Iris pigment epithelial cell (primary cell): ENCODE measurements around the gene CCR8.

Experiments used
- DNase-seq: peaks from one replicate; pipeline ENCODE4 v3.0.0-alpha.2; 2011; ENCODE audit warnings: low read depth

CCR8 gene

GRCh38 chr3:39329493-39329892 is at the start of gene CCR8:
CCR8 (plus strand) TSS chr3:39329709; CDS start chr3:39332332, 2,623 bp downstream.
- no peak for DNase-seq

DNA sequence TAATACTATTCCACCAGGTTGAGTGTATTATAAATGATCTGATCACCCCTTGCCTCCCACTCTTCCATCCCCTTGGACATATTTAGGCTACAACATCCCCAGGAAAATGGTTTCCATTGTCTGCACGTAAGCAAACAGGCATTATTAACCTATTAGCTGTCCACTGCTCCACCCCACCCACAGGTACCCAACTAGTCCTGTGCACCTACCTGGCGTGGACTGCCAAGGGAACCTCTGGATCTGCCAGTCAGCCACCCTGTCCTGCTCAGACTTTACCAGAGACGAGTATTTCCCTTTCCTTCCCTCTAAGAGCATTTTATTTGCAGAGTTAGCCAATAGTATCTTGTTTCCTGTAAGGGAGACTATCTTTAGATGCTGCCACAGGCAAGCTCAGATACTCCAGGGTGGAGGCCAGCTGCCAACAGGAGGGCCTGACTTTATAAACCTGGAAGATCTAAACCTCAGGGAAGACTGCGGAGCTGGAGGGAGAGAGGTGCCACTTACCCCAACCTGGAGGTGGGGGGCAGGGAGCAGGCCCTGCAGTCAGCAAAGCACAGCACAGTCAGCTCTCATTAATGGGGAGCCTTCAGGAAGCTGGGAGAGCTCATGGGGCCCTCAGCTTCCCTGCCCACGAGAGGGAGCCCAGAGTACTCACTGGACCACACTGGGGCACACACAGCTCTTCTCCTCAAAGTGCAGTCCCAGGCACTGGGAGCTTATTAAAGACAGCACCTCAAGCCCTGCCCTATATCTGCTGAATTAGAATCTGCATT is 49.6 kb upstream of the CCR8 start, which contains the start of gene CX3CR1:
CX3CR1 (minus strand) TSS at position 292 of the 773 bp plus-strand sequence. CDS start 13,527 bp downstream, outside the sequence.
- no peak for DNase-seq

- DNase-seq: no peak
Measured at GRCh38 chr3:39280571-39280970, 48.9 kb upstream of the CCR8 start.

DNA sequence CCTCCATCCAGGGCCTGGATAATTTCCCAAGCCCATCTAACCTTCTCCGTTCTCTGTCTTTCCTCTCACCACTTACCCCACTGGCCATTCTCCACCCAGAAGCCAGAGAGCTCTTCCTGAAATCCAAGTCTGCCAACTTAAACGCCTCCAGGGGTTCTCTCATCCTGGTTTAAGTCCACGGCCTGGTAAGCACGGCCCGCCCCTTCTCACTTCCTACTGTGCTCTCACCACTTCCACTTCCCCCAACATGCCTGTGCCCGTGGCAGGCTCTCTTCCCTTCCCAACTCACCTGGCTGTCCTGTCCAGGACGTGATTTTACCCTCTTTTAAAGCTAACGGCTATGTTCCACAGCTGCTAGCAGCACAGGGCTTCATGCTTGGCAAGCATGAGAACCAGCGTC is 48.0 kb upstream of the CCR8 start:
- no peak for DNase-seq

GRCh38 chr3:39282057-39282456 is 47.5 kb upstream of the CCR8 start:
- no peak for DNase-seq

GRCh38 chr3:39284457-39284881 is 45.0 kb upstream of the CCR8 start:
- no peak for DNase-seq

GRCh38 chr3:39285332-39285731 is 44.2 kb upstream of the CCR8 start:
- DNase-seq: no peak

DNA sequence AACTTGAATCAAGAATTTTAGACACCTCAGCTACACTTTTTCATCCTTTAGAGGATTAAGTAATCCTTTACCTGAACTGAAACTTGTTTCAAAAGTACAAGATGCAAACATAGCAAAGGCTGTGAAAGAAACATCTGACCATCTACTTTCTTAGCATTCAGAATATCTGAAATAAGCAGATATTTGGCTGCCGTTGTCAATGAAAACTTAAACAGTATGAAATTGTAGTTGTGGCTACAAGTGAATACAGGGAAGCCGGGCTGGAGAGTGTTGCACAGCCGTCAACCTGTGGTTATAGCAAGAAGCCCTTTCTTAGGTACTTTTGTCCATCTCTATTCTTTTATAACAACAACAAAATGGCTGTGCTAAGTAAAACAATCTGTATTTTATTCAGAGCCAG is 42.7 kb upstream of the CCR8 start:
- DNase-seq: no peak

- no peak for DNase-seq
Measured at GRCh38 chr3:39287216-39288164, 42.0 kb upstream of the CCR8 start.

GRCh38 chr3:39288300-39288808 is 41.2 kb upstream of the CCR8 start:
- DNase-seq: peak; percentile 75

GRCh38 chr3:39289107-39289506 is 40.4 kb upstream of the CCR8 start:
- no peak for DNase-seq

DNA sequence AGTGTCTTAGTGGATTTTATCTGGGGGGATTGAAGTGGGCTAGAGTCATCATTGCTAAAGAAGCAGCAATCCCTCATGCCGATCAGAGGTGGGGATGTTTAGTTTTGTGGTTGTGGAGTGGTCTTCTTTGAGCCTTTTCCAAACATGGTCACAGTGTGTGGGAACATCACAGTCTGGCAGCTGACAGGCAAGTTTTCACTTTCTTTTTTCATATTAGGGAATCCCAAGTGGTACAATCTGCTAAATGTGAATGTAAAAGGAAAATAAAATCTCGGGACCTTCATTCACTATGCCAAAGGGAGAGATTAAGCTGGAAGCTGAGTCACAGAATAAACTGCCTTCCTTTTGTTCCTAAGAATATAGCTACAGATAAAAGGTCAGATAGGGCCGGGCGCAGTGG is 39.3 kb upstream of the CCR8 start:
- DNase-seq: no peak

- peak; percentile 31 for DNase-seq
Measured at GRCh38 chr3:39291903-39292329, 37.6 kb upstream of the CCR8 start.

DNA sequence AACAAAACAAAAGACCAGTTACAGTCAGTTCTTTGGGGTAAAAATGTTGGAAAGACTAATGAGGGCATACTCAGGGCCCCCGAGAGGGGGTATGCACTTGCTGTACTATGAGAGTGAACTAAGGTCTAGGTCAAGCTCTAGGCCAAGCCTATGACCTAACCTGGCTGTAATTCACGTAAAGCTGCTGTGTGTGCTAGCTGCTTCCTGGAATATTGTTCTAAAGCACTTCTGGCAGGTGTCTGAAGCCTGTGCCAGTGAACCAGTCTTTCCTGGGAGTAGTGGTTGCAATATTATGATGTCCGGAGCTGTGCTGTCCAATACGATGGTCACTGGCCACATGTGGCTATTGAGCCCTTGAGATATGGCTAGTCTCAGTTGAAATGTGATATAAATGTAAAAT is 36.5 kb upstream of the CCR8 start:
- DNase-seq: no peak

GRCh38 chr3:39294446-39295183 is 34.9 kb upstream of the CCR8 start:
- no peak for DNase-seq

DNA sequence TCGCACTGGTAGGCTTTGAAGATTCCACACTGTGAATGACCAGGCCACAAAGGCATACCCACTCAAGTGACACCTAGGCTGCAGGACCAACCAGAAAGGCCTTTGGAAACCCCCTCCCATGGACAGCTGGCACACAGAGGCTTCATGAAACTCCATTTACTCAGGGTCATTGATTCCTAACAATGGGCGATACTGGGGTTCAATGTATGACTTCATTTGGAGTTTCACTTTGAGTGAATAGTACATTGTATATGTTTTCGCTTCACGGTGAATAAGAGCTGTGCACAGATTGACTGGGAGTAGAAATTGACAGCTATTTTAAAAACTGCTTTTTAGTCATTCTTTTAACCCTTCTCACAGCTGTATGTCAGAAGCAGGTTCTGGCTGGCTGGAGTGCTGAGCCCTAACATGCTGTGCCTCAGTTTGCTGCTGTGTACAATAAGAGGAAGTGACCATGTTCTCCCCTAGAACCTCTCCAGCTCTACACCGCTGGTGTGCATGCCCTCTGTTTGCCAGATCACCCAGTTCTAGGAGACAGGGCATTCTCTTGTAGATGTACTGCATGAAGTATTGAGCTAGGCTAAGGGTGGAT is 34.2 kb upstream of the CCR8 start:
- no peak for DNase-seq

DNA sequence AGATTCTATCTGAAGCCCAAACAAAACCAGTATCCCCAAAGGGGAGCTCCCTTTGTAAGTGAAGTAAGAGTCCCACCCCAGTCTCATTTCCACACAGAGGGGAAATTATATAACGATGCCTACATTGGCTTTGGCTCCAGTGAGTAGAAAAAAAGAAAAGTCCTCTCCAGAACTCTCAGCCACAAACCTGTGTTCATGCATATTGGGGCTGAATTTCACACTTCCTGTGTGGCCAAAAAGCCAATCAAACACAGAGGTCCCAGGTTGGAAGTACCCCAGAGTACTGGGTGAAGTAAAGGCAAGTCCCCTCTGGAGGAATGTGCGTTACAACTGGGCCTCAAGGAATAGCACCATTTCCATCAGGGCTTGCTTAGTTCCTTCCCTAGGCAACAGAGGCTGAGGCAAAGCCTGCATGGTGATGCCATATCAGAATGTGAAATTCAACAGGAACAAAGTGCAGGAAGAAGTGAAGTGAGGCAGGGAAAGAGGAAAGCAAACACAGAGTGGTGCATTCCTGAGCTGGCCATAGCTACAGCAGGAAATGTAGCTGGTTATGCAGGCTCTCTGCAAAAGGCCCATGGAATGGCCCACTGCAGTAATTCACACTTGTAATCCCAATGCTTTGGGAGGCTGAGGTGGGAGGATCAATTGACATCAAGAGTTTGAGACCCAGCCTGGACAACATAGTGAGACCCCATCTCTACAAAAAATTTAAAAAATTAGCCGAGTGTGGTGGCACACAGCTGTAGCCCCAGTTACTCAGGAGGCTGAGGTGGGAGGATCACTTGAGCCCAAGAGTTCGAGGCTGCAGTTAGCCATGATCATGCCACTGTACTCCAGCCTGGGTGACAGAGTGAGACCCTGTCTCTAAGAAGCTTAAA is 33.1 kb upstream of the CCR8 start:
- DNase-seq: no peak

DNA sequence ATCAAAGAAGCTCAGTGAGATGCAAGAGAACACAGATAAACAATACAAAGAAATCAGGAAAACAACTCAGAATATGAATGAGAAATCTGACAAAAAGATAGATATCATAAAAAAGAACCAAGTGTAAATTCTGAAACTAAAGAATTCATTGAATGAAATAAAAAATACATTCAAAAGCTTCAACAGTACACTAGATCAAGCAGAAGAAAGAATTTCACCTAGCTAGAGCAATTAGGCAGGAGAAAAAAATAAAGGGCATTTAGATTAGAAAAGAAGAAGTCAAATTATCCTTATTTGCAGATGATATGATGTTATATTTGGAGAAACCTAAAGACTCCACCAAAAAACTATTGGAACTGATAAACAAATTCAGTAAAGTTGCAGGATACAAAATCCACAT is 30.2 kb upstream of the CCR8 start:
- no peak for DNase-seq

DNA sequence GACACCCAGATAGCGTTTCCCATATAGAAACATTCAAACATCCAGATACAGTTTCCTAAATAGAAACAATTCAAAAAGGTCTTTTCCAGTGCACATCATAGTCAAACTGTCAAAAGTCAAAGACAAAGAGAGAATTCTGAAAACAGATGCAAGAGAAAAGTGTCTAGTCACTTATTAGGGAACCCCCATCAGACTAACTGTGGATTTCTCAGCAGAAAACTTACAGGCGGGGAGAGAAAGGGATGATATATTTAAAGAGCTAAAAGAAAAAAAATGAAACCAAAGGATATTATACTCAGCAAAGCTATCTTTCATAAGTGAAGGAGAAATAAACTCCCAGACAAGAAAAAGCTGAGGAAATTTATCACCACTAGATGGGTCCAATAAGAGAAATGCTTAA is 27.3 kb upstream of the CCR8 start:
- DNase-seq: no peak

GRCh38 chr3:39313289-39313688 is 16.2 kb upstream of the CCR8 start:
- no peak for DNase-seq

- DNase-seq: no peak
Measured at GRCh38 chr3:39315420-39315819, 14.1 kb upstream of the CCR8 start.
